Measurements from ENCODE around the gene VCL.
"Not testable (repeated sequence)": the region's sequence is repeated elsewhere in the genome, so short reads cannot be mapped to it uniquely, and the experiment has no call there.

The VCL gene

DNA sequence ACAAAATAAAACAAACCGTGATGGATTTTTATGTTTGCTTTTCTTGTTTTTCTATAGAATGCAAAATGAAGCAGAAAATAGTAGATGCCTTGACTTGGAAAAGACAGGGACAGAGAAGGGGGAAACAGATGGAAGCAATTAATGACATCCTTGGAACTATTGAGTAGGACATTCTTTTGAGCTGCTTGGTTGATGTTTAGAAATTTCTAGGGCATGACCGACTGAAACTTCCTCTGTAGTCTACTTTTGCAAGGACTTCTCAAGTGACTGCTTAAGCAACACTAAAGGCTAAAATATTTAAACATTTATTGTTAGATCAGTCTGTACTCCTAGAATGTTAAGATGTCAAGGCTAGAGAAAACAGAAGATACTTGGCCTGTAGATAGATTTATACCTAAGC lies 49.4 kb downstream of the VCL start:
- DNase-seq = no peak

DNA sequence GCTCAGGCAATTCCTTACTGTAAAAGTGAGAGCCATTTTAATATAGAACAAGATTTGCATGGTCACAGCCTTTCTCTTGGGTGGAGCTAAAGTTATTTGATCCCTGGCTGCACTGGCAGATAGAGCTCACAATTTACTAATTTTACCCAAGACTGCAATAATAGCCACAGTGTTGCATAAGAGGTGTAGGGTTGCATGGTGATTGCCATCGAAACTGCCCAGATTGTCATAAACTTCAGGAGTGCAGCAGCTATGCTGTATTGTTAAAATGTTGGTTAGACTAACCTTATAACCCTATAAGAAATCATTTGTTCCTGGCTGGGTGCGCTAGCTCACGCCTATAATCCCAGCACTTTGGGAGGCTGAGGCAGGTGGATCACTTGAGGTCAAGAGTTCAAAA lies 50.0 kb downstream of the VCL start:
- DNase-seq = no peak

DNA sequence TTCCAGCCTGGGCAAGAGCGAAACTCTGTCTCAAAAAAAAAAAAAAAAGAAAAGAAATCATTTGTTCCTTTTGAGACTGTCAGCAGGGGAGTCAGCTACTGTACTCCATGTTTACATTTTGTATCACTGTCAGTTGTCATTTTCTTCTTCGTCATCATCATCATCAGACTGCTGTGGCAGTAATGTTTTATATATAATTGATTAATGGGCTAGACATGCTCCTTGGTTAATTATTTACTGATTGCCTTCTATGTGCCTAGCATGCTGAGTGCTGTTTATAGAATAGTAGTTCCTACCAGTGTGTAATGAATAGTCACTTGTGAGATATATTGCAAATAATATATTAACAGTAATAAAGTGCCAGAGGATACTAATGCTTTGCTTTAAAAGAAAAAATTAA lies 50.5 kb downstream of the VCL start:
- no peak for DNase-seq

DNA sequence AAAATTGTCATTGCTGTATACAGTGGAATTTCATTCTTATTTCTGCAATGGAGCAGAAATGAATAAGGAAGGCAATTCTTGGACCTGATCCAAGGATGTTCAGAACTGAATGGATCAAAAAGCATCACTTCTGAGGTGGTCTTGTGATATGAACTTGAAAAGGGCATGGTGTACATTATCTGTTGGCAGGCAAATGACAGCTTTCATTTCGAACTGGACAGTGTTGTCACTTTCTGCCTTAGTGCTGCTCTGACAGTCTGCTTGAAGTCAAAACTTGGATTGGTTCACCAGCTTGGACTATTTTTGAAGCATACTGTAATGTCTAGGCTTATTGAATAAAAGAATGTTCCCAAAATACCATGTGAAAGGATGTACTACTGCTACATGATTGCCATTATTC lies 52.0 kb downstream of the VCL start:
- no peak for DNase-seq

DNA sequence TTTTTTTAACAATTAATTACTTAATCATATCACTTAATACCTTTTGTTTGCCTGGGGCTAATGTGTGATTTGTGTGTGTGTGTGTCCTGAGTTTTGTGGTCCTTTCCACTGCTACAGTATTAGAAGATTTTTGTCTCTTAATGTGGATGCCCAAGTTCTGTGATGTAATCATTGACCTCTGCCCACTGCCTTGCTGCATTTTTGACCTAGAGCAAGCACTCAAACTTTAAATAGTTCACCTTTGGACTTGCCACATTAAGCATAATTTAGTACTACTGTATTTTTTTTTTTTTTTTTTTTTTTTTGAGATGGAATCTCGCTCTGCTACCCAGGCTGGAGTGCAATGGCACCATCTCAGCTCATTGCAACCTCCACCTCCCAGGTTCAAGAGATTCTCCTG lies 52.7 kb downstream of the VCL start:
- no peak for DNase-seq

DNA sequence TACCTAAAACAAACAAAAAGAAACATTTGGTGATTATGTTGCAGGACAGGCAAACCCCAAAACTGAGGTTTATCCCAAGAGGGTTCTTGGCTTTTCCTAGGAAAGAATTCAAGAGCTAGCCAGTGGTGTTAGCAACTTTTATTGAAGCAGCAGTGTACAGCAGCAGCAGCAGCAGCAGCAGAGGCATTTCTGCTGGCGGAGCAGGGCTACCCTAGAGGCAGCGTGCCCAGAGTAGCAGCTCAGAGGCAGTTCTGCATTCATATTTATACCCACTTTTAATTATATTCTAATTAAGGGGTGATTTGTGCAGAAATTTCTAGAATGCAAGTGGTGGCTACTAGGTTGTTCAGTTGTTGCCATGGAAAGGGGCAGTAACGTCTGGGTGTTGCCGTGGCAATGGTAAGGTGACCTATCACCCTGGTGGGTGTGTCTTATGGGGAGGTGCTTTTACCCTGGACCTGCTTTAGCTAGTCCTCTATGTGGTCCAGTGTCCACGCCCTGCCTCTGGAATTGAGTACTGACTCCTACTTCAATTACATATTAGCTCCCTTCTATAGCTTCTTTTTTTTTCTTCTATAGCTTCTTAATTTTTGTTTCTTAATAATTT lies 53.9 kb downstream of the VCL start:
- DNase-seq = no peak

DNA sequence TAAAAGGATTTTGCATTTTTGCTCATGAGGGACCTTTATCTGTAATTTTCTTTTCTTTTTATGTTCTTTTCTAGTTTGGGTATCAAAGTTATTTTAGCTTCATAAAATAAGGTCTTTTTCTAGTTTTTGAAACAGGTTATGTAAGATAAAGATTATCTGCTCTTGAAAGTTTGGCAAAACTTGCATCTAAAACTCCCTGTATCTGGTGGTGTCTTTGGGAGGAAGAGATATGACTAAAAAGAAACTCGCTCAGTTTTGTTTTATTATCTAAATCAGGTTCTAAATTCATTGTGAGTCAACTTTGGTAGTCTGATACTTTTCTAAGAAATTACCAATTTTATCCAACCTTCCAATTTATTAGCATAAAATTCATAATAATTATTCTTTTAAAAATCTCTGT lies 55.1 kb downstream of the VCL start:
- DNase-seq = no peak

DNA sequence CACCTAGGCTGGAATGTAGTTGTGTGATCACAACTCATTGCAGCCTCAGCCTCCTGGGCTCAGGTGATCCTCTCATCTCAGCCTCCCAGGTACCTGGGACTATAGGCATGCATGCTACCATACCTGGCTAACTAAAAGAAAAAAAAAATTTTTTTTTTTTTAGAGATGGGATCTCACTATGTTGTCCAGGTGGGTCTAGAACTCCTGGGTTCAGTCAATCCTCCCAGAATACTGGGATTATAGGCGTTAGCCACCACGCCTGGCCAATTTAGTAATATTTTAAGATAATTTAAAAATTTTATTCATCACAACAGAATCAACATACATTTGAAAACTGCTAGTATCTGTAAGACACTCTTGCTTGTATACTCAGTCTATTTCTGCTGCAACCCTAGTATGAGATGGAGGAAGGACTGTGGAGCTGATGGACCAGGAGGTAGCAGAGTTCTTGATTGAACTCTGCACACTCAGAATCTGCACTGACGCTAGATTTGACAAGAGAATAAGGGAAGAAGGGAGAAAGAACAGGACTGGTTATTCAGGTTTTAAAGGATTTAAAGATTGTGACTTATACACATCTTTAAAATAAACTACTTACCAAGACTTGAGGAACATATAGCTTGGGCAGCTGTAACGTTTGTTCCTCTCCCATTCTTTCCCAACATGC lies 57.6 kb downstream of the VCL start:
- no peak for DNase-seq

DNA sequence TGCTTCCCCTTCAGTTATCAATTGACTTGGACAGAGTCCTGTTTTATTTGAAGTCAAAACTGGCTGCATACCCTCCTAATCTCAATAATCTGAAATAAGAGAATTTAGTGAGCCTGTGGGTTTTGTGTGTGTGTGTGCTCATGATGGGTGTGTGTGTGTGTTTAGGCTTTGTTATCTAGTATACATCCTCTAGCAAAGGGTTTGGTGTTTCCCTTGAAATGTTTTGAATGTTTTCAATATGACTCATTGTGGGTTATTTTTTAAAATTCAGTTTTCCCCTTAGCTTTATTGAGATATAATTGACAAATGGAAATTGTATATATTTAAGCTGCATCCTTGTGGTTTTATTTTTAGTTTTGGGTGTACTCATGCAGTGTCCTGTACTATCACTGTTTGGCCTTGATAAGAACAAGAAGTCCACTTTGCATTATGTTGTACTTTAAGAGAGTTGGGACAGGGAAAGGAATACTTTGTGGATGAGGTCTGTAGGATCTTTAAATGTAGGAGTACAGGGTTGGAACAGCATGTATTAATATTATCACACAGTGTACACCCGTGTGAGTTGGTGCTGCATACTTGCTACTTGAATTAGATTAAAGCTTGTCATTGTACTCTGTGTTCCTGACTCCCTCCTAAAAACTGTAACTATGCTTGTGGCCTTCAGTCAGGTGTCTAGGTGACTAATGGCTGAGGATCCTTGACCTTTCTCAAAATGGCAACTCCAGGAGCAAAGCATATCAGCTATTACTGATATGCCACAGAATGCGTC lies 58.3 kb downstream of the VCL start:
- DNase-seq = no peak

DNA sequence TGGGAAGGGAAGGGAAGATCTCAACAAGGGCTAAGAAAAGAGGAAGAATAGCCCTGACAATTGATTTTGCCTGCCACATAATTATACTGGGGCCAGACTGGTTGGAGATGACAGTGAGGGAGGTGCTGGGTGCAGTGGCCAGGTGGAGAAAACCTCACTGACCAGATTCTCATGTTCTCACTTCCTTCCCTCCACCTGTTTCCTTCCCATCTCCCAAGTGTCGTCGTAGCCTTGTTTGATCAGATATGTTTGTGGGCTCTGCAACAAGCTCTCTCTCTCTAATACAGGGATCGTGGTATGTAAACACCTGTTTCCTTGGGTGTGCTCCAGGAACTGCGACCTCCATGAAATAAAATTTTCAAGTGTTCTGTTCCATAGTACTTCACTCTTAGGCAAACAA lies 60.2 kb downstream of the VCL start:
- no peak for DNase-seq

DNA sequence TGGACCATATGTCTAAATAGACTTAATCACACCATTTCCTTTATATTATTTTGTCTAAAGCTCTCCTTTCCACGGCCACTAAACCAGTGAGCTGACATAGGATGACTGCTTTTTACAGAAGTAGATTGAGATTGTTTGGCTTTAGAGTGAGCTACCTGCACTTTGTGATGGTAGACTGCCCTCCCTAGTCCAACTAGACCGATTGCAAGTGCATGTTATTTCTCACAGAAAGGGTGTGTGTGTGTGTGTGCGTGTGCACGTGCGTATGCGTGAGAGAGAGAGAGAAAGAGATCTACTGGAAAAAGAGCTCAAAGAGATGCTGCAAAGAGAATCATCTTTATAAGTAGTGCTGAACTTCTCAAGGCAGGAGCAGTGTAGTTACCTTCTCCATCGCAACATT lies 60.7 kb downstream of the VCL start:
- DNase-seq = no peak

DNA sequence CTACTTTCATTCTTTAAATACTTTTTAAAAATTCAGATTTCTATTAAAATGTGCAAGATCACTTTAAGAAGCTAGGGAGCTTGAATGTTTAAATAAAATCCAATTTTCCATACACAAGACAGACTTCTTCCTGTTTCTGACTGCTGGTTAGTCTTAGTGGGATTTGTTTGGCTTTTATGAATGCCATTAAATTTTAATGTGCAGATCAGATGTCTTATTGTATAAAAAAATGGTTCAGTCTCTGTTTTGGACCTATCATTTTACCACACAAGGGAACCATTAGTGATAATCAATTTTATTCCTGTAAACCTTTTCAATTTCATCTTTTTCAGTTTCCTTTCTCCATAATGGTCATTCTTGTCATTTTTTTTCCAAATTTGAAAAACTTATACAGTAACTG lies 63.2 kb downstream of the VCL start:
- DNase-seq = no peak

DNA sequence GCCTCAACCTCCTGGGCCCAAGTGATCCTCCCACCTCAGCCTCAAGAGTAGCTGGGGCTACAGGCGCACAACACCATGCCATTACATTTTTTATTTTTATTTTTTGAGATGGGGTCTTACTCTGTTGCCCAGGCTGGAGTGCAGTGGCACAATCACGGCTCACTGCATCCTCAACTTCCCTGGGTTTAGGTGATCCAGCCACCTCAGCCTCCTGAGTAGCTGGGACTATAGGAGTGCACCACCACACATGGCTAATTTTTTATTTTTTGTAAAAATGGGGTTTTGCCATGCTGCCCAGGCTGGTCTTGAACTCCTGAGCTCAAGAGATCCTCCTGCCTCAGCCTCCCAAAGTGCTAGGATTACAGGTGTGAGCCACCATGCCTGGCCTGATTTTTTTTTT lies 64.1 kb downstream of the VCL start:
- not testable (repeated sequence) for DNase-seq

DNA sequence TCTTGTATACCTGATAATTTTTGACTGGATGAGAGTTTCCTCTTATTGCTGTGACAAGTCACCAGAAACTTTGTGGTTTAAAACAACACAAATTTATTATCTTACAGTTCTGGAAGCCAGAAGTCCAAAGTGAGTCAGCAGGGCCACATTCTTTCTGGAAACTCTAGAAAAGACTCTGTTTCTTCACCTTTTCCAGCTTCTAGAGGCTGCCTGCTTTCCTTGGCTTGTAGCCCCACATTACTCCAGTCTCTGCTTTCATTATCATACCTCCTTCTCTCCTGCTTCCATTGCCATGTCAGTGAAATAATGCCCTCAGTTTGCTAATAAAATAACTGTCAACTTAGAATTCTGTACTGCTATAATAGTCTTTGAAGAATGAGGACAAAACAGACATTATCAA lies 65.3 kb downstream of the VCL start:
- DNase-seq = no peak

DNA sequence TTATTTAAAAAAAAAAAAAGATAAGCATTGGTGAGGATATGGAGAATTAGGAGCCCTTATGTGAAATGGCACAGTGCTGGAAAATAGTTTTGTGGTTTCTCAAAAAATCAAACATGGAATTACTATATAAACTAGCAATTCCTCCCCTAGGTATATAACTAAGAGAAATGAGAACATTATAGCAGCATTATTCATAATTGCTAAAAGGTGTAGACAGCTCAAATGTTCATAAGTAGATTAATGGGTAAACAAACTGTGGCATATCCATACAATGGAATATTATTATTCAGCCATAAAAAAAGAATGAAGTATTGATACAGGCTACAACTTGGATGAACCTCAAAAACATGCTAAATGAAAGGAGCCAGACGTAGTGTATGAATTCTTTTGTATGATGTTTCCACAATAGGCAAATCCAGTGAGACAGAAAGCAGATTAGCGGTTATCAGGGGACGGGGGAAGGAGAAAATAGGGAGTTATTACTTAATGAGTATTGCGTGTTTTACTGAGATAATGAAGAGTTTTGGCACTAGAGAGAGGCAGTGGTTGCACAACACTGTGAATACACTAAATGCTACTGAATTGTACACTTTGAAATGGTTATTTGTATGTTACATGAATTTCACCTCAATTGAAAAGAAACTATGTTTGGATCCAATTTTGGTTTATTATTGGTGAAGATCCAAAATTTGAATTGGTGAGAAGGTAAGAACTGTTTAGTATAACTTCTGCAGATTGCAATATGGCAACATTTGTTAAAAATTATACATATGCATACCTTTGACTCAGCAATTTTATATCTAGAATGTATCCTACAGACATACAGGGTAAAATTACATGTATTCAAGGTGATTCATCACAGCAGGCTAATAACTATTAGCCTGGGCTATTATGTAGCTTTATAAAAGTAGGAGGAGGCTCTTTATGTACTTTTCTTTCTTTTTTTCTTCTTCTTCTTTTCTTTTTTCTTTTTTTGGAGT lies 69.7 kb downstream of the VCL start:
- DNase-seq = no peak

DNA sequence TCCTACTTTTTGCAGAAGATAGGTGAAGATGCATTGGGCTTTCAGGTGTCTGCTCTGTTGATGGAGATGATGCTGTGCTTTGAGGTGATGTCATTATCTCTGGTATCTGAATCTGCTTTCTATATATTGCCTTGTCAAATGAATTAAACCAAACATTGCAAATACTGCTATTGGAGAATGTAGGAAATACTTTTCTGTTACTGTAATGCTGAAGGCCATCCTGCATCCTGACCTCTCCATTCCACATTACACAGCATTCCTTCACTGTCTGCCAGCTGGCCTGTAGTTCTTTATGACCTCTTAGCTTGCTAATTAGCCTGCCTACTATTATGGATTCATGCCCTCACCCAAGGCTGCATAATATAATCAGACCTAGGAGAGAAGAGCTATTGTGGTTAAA lies 73.2 kb downstream of the VCL start:
- DNase-seq = no peak

DNA sequence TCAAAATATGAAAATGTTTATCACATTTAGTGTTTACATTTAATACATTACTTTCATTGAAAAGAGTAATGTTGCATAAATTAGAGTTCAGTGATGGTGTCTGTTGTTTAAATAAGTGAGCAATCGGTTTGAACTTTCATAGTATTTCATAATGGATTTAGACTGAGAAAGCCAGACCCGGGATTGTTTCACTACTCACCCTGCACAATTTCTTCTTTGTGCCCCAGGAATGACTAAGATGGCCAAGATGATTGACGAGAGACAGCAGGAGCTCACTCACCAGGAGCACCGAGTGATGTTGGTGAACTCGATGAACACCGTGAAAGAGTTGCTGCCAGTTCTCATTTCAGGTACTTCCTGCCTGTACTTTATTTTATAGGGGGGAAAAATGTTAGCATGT lies 74.6 kb downstream of the VCL start:
- no peak for DNase-seq

DNA sequence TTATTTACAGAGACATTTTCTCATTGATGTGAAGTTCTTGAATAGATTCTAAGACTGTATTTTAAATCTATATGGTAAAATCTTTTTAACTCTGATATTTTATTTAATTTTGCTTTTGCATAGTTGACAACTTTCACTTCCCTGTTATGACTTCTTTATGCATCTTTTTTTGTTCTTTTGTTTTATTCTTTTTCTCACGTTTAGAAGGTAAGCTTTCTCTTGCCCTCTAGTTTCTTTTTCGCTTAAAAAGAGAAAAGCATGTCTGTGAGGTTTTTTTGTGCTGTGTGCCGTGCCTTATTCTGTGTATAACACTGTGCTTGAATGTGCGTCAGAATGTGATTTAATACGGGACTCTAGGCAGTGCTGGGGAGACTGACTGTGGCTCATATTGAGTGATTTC lies 78.0 kb downstream of the VCL start:
- no peak for DNase-seq

DNA sequence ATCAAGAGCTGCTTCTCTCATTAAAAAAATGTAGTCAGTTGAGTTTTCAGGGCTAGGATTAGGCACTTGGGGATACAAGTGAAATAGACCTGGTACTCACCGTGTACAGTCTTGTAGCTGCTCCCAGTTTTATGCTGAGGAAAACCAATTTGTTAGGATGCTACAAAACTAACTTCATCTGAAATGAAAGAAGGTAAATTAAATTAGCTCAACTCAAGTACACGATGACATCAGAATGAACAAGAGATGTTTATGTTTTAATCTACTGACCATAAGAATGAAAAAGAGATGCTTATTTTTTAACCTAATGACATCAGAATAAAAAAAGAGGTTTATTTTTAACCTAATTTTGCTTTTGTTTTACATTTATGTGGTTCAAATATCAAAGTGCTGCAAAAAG lies 79.0 kb downstream of the VCL start:
- no peak for DNase-seq

DNA sequence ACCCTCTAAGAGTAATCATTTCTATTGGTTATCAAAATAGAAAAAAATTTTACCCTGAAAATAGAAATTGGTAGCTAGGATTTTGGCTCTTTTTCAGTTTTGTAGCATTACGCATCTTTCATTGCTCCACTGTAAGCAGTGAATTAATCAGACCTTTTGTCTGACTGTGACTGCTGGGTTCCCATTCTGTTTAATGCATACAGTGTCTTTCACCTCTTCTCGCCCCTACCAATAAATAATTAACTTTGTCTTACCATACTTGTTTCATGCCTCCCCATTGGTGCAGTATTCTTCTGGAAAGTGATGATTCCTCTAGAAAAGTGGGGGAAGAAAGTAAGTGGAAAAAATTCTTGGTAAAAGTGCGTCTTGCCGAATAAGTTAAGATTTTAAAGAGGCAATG lies 79.5 kb downstream of the VCL start:
- DNase-seq = no peak

DNA sequence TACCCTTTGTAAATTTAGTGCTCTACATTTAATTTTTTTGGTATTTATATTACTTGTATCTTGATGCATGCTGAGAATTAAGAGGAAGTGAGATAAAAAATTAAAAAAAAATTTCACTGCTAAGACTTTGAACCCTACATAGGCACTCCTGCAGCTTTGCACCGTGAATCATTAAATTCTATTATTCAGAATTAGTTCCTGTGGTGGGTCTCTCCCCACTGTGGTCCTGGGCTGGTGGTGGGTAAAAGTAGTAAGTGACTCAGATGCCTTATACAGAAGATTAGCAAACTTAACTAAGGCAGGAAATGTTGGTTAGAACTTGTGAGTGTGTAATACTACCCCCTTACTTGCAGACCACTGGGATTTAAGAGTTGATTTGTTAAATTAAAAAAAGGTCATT lies 80.1 kb downstream of the VCL start:
- DNase-seq = peak; percentile 58

DNA sequence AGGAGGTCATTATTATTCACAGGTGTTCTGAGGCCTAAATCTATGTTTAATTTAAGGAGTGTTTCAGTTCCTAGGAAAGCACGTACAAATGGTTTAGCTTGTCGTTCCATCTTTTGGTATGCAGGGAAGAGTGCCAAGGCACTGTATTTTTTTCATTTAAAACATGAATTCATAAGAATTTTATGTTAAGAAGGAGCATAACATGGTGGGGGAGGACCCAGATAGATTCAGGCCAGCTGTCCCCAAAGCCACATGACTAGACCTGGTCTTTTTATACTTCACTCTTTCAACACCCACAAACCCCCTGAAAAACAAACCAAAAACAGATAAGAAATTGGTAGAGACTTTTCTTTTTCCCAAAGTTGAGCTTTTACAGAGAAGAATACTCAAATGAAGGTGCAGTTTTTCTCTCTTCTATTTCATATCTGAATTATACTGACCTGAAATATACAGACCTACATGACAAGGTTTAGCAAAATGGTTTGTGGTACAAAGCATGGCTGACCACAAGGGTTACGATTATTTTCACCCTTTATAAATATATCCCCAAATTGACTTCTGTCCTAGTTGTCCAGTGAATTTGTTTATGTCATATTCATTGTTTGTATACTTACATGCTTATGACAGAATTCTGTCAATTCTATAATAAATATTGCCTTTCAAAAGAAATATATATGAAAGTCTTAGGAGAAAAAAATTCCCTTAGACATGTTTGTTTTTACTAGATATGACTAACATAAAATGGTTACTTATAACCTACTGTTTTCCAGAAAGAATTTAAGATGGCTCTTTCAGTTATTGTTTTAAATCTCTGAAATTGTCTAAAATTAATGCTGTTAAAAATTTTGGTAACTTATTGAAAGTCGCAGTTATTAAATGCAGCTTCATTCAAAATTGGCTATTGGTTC lies 81.4 kb downstream of the VCL start:
- no peak for DNase-seq

Data from stimulated activated CD4-positive, alpha-beta T cell treated with anti-CD3 and anti-CD28 coated beads, Interleukin-4, amount 100 ng/mL, for 24 hours (primary cell).